GM12878 (cell line): ENCODE measurements around the gene ETHE1.

Source experiments
- CBX5 ChIP-seq: sonication (generic); IDR thresholded peaks from 2 replicates; pipeline ENCODE4 v1.6.1; 2016; ENCODE audit warnings: low read depth, moderate library complexity, mild to moderate bottlenecking, inconsistent platforms
- CEBPB ChIP-seq, 2 experiments: fragments of 150-350 bp in 1 of 2; IDR thresholded peaks; 2 replicates each; pipeline ENCODE4 v1.6.1; 2012 to 2014; ENCODE audit warnings: low read depth in 2 of 2, low read length in 2 of 2, borderline replicate concordance in 1 of 2, inconsistent platforms in 1 of 2
- CTCF ChIP-seq, 3 experiments: IDR thresholded peaks in 2 of 3; conservative IDR thresholded peaks in 1 of 3; 2 replicates each; pipeline ENCODE4 v1.5.1; 2011; ENCODE audit warnings: low read depth in 3 of 3, low read length in 3 of 3, mild to moderate bottlenecking in 3 of 3, control low read depth in 2 of 3, moderate library complexity in 2 of 3, inconsistent platforms in 1 of 3, mixed read lengths in 1 of 3; ENCODE audit not compliant: control insufficient read depth in 2 of 3, insufficient read depth in 1 of 3; ENCODE audit errors: extremely low read depth in 1 of 3
- ESRRA ChIP-seq: IDR thresholded peaks from 2 replicates; pipeline ENCODE4 v1.6.1; 2012; ENCODE audit warnings: mild to moderate bottlenecking, low read length, improper control_type of control experiment
- JUNB ChIP-seq: IDR thresholded peaks from 2 replicates; pipeline ENCODE4 v1.6.1; 2016; ENCODE audit warnings: antibody characterized with exemption, mild to moderate bottlenecking
- MAX ChIP-seq: IDR thresholded peaks from 2 replicates; pipeline ENCODE4 v1.6.1; 2012; ENCODE audit warnings: low read depth, low read length, improper control_type of control experiment
- MEF2B ChIP-seq: fragments of 450-650 bp; IDR thresholded peaks from 2 replicates; pipeline ENCODE4 v1.6.1; 2018; ENCODE audit warnings: mild to moderate bottlenecking, moderate library complexity; ENCODE audit not compliant: partially characterized antibody, poor library complexity, severe bottlenecking
- POLR2A ChIP-seq: IDR thresholded peaks from 2 replicates; pipeline ENCODE4 v1.6.1; 2011; ENCODE audit warnings: low read depth, mild to moderate bottlenecking, low read length
- RAD21 ChIP-seq: IDR thresholded peaks from 2 replicates; pipeline ENCODE4 v1.6.1; 2011; ENCODE audit warnings: mild to moderate bottlenecking, low read depth, low read length, moderate library complexity; ENCODE audit not compliant: insufficient read depth
- REST ChIP-seq: IDR thresholded peaks from 2 replicates; pipeline ENCODE4 v1.6.1; 2012; ENCODE audit warnings: mild to moderate bottlenecking, low read depth, low read length
- SMAD1 ChIP-seq: fragments of 450-650 bp; IDR thresholded peaks from 2 replicates; pipeline ENCODE4 v1.6.1; 2018; ENCODE audit warnings: mild to moderate bottlenecking, low read depth; ENCODE audit not compliant: partially characterized antibody
- SREBF2 ChIP-seq: IDR thresholded peaks from 2 replicates; pipeline ENCODE4 v1.6.1; 2012; ENCODE audit warnings: mild to moderate bottlenecking, low read length
- TCF12 ChIP-seq: IDR thresholded peaks from 2 replicates; pipeline ENCODE4 v1.6.1; 2011; ENCODE audit warnings: low read depth, mild to moderate bottlenecking, low read length

DNA sequence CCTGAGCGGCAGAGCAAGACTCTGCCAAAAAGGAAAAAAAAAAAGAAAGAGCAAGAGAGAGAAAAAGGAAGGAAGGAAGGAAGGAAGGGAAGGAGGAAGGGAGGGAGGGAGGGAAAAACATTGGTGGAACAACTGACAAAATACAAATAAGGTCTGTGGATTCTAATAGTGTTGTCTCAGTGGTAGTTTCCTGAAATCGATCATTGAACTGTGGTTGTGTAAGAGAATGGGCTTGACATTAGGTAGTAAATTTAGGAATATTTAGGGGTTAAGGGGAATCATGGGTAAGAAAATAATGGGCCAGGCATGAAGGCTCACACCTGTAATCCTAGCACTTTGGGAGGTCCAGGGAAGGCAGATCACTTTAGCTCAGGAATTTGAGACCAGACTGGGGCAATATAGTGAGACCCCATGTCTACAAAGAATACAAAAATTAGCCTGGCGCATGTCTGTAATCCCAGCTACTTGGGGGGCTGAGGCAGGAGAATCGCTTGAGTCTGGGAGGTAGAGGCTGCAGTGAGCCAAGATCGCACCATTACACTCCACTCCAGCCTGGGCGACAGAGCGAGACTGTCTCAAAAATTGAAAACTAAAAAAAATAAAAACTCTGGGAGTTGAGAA is 36.9 kb downstream of the ETHE1 start:
- no peak for TF ChIP-seq CTCF (IDR thresholded peaks at IDR 0.05 in 2 of 3, conservative IDR thresholded peaks at IDR 0.05 in 1 of 3; ENCODE audit: control insufficient read depth in 2 of 3, extremely low read depth in 1 of 3, insufficient read depth in 1 of 3, low read depth in 3 of 3, low read length in 3 of 3)
- TF ChIP-seq POLR2A, result no peak
- no peak for TF ChIP-seq MEF2B
- TF ChIP-seq CEBPB (IDR thresholded peaks at IDR 0.05; ENCODE audit: borderline replicate concordance in 1 of 2, low read depth in 2 of 2, low read length in 2 of 2), result no peak
- no peak for TF ChIP-seq CBX5
- TF ChIP-seq JUNB, result no peak
- TF ChIP-seq MAX, result no peak
- TF ChIP-seq SREBF2, result no peak
- no peak for TF ChIP-seq TCF12
- no peak for TF ChIP-seq SMAD1
- no peak for TF ChIP-seq ESRRA
- no peak for TF ChIP-seq REST
- no peak for TF ChIP-seq RAD21
